ENCODE data around the gene AKAP13.
A peak's percentile ranks its signal among the peaks of the same experiment; 100 is the strongest.

AKAP13 gene

GRCh38 chr15:85604194-85604593 lies 223.8 kb downstream of the AKAP13 start:
- no peak for DNase-seq

GRCh38 chr15:85606738-85607137 lies 226.3 kb downstream of the AKAP13 start:
- no peak for DNase-seq

GRCh38 chr15:85607141-85607806 lies 226.9 kb downstream of the AKAP13 start:
- peak; percentile 42 for DNase-seq

- DNase-seq: peak; percentile 87
Measured at GRCh38 chr15:85607842-85608241, 227.4 kb downstream of the AKAP13 start.

- no peak for DNase-seq
Measured at GRCh38 chr15:85609492-85609891, 229.1 kb downstream of the AKAP13 start.

GRCh38 chr15:85611361-85611760 lies 231.0 kb downstream of the AKAP13 start:
- DNase-seq: no peak

- no peak for DNase-seq
Measured at GRCh38 chr15:85614059-85614458, 233.7 kb downstream of the AKAP13 start.

GRCh38 chr15:85615930-85616329 lies 235.5 kb downstream of the AKAP13 start:
- peak; percentile 54 for DNase-seq

GRCh38 chr15:85616549-85617110 lies 236.2 kb downstream of the AKAP13 start:
- no peak for DNase-seq

- DNase-seq: no peak
Measured at GRCh38 chr15:85618228-85618505, 237.8 kb downstream of the AKAP13 start.

GRCh38 chr15:85618956-85619491 lies 238.6 kb downstream of the AKAP13 start:
- DNase-seq: peak; percentile 92

GRCh38 chr15:85619992-85620689 lies 239.7 kb downstream of the AKAP13 start:
- DNase-seq: no peak

- peak; percentile 45 for DNase-seq
Measured at GRCh38 chr15:85620690-85621049, 240.3 kb downstream of the AKAP13 start.

- no peak for DNase-seq
Measured at GRCh38 chr15:85621094-85621493, 240.7 kb downstream of the AKAP13 start.

GRCh38 chr15:85622221-85622831 lies 241.9 kb downstream of the AKAP13 start:
- peak; percentile 57 for DNase-seq

GRCh38 chr15:85623315-85624049 lies 243.1 kb downstream of the AKAP13 start:
- peak; percentile 40 for DNase-seq

GRCh38 chr15:85624291-85624801 lies 243.9 kb downstream of the AKAP13 start:
- no peak for DNase-seq

- DNase-seq: no peak
Measured at GRCh38 chr15:85625166-85625830, 244.9 kb downstream of the AKAP13 start.

GRCh38 chr15:85625856-85626255 lies 245.5 kb downstream of the AKAP13 start:
- DNase-seq: peak; percentile 36

- no peak for DNase-seq
Measured at GRCh38 chr15:85627213-85627935, 247.0 kb downstream of the AKAP13 start.

- DNase-seq: no peak
Measured at GRCh38 chr15:85630311-85630710, 249.9 kb downstream of the AKAP13 start.

GRCh38 chr15:85631018-85631417 lies 250.6 kb downstream of the AKAP13 start:
- DNase-seq: no peak

Data from EL (cell line).